HG03066 (cell line): Measurements from ENCODE around the gene ABHD8.

Source experiments
- ATAC-seq: cut with Tn5 transposase; IDR thresholded peaks from one replicate; pipeline ENCODE4 v1.9.1; 2021; ENCODE audit warnings: low read depth; ENCODE audit not compliant: unreplicated experiment

Gene ABHD8

DNA sequence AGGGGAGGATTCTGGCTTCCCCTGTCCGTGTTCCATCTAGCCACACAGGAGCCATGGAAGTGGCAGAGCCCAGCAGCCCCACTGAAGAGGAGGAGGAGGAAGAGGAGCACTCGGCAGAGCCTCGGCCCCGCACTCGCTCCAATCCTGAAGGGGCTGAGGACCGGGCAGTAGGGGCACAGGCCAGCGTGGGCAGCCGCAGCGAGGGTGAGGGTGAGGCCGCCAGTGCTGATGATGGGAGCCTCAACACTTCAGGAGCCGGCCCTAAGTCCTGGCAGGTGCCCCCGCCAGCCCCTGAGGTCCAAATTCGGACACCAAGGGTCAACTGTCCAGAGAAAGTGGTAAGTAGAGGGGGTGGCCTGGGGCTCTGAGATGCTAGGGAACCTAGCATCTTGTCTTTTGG lies 34.5 kb downstream of the ABHD8 start:
- no peak for ATAC-seq

- ATAC-seq, result peak; percentile 95
These were observed 36.0 kb downstream of the ABHD8 start, which contains the start of gene BABAM1 for GRCh38 chr19:17266975-17267788. Gene BABAM1, plus strand, starts transcription at chr19:17267443. Its CDS starts 1,364 bp downstream, at chr19:17268807.

DNA sequence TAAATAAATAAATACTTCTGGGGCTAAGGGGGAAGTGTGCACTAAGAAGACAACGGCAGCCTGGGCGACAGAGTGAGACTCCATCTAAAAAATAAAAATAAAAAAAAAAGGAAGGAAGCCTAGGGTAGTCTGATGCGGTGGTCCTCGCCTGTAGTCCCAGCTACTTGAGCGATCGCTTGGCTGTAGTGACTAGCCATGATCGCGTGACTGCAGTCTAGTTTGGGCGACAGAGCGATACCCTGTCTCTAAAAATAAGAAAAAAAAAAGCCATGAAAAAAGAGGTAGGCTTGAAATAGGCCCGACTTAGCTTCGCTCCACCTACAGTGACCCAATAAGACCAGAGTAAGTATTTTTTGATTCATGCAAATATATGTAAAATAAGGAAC lies 36.6 kb downstream of the ABHD8 start:
- ATAC-seq, result peak; percentile 18

GRCh38 chr19:17266026-17266425 lies 37.2 kb downstream of the ABHD8 start:
- no peak for ATAC-seq

DNA sequence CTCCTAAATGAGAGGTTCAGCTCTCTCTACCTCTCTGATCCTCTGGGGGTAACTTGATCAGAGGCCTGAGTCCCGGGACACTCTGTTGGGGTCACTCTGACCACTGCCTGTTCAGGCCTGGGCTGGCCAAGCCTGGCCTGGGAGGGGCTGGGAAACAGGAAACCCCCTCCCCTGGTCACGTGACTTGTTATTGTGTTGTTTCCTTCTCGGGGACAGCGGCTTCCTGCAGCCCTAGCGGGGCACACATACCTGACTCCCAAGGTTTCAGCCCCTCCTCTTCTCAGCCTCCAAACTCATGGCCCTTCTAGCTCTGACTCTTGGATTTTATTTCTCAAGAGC lies 38.6 kb downstream of the ABHD8 start, which contains the start of gene USHBP1:
Gene USHBP1 (minus strand): TSS at position 105 of the 339 bp plus-strand sequence. CDS start 446 bp downstream, outside the sequence.
- ATAC-seq, result no peak

DNA sequence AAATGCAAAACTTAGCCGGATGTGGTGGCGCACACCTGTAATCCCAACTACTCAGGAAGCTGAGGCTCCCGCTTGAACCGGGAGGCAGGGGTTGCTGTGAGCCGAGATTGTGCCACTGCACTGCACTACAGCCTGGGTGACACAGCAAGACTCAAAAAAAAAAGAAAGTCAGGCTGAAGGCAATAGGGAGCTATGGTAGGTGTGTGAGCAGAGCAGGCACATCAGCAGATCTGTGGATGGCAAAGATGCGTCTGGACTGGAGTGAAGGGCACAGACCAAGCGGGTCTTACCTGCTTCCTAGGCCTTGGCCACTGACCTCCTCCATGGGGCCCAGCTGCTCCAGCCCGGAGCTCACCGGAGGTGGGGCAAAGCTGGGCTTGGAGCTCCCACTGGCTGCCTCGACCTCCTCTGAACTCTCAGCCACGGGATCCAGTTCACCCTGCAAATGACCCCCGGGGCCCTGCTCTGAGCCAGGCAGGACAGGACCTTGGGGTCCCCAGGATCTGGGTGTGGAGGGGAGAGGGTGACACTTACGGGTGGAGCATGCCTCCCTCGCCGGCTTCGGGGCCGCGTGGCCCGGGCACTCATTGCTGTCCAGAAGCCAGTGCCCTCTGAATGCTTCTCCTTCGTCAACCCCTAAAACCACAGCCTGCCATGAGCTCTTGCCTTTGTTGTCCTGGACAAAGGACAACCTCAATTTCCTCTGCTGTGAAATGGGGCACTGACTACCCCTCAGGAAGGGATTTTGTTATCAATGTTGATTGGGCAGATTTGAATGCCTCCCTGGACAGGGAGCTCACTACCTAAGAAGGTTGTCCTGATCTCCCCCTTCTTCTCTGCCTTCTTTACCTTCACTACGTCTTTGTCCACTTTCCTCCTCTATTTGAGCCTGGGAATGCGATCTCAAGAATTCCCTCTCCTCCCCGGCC lies 39.2 kb downstream of the ABHD8 start:
- ATAC-seq, result no peak

GRCh38 chr19:17262557-17262956 lies 40.7 kb downstream of the ABHD8 start:
- ATAC-seq, result no peak

DNA sequence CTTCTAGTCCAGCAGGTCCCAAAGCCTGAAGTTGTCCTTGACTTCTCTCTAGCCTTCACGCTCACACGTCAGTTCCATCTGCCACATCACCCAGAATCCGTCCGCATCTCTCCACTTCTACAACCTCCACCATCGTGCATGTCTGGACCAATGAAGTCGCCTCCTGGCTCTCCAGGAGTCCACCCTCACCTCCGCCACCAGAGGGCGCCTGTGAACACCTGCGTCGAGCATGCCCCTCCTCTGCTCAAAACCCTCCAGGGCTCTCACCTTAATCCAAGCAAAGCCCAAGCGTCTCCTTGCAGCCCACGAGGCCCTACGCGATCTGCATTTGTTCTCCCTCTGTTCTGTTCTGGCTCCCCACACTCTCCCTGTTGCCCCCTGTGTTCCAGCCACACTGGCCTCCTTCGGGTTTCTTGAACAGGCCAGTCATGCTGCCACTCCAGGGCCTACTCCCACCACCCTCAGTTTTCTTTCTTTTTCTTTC lies 42.3 kb downstream of the ABHD8 start:
- no peak for ATAC-seq

DNA sequence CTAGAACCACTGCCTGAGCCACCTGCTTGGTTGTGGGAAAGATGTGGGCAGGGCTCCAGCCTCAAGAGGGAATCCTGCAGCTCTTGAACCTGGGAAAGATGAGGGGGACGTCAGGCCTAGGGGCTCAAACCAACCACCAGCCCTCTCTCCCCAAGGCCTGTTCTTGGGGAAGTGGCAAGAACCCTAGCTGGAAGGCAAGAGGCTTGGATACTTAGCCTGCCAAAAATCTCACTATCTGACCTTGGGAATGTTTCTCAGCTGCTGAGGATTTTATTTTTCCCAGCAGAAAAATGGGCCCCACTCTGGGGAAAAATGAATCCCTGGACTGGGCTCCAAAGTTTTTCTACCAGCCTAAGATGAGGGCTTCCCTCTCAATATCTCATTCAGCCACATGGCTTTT lies 43.3 kb downstream of the ABHD8 start:
- no peak for ATAC-seq

DNA sequence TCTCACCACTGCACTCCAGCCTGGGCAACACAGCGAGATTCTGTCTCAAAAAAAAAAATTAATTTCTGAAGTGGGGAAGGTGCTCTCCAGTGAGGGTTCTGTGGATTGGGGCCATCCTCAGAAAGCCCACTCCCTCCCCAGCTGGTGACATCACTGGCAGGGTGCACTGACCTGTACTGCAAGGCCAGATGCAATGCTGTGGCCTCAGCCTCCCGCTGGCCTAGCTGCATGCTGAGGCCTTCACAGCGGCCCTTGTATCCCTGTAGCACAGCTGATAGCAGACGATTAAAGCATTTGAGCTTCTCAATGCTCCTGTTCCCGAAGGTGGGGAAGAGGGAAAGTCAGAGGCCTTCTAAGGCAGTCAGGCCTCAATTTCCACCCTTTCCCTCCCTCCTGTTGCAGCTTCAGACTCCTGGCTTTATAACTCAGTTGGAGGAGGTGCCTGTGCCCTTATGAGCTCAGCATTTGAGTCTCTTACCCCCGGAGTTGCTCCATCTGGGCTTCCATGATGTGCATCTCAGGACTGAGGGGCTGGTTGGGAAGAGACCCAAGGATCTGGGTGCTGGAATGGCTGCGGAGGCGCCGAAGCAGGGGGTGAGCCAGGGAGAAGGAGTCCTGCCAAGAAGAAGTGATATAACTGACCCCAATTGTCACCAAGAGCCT lies 44.0 kb downstream of the ABHD8 start:
- ATAC-seq, result no peak

- ATAC-seq, result no peak
These were observed 47.1 kb downstream of the ABHD8 start for GRCh38 chr19:17256130-17256529.

GRCh38 chr19:17255150-17255621 lies 48.0 kb downstream of the ABHD8 start:
- no peak for ATAC-seq

- no peak for ATAC-seq
These were observed 48.6 kb downstream of the ABHD8 start for GRCh38 chr19:17254636-17255035.

- ATAC-seq, result no peak
These were observed 53.2 kb downstream of the ABHD8 start for GRCh38 chr19:17249887-17250548.

GRCh38 chr19:17248011-17248776 lies 55.0 kb downstream of the ABHD8 start:
- no peak for ATAC-seq

- no peak for ATAC-seq
These were observed 56.4 kb downstream of the ABHD8 start for GRCh38 chr19:17246681-17247425.

DNA sequence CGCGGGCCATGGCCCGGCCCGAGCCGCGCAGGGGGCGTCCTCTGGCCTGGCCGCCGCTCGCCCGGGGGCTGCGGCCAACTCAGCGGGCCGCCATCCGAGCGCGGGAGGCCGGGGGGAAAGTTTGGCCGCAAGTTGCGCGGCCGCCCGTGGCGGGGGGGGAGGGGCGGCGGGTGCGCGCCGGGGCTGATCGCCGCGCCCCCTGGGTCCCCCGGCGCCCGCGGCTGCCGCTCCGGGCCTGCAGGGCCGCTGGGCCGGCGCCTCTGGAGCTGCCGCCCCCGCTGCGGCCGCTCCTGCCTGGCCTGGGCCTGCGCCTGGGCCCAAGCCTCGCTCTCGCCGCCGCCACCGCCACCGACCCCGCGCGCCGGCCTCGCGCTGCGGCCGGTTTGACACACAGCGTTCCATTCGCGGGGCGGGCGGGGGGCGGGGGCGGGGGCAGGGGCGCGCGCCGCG lies 57.7 kb downstream of the ABHD8 start, which contains the start of gene NR2F6:
Gene NR2F6 (minus strand): TSS at position 385 of the 450 bp plus-strand sequence. CDS start 699 bp downstream, outside the sequence.
- no peak for ATAC-seq
